Measurements from ENCODE around the gene KCNJ8. TPM values are rescaled to one million over a fixed set of nuclear protein-coding genes. Genes with fewer than 3 reads are reported as not detected.

Gene KCNJ8
- total and polyA plus RNA-seq, 4 donors, result 10.9 to 44.2 (median 27.2) TPM

DNA sequence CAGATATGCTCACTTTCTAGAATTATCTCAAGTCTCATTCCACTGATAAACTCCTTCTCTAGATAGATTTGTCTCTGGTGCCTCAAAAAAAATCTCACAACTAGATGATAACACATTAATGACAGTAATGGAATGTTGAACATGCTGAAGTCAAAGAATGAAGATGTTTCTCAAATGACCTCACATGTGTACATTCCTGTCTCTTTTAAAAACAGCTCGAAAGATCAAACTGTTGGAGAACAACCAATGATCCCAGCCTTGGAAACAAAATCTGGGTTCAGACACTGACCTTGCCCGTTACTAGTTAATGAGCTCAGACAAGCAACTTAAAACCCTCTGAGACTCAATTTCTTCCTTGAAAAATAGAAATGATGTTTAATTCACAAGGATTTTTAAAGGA, 44.7 kb upstream of the KCNJ8 start:
- H3K9me3 ChIP-seq (ENCODE audit: control insufficient read depth in 4 of 4, low read length in 3 of 4), result no peaks in the 10 kb centered on the region
- no peak for DNase-seq (ENCODE audit: low spot score)
- peaks cover 0 to 2% (median 0%) of the 10 kb centered on the region in 4 donors for H3K36me3 ChIP-seq (ENCODE audit: control insufficient read depth in 4 of 4, insufficient read depth in 3 of 4, low read depth in 1 of 4, low read length in 3 of 4)
- no peaks in the 10 kb centered on the region for H3K27me3 ChIP-seq (ENCODE audit: control insufficient read depth in 4 of 4, insufficient read depth in 4 of 4, low read length in 3 of 4)
- no peak for TF ChIP-seq HNF4G (IDR thresholded peaks at IDR 0.05)
- TF ChIP-seq FOXA2 (IDR thresholded peaks at IDR 0.05), result peak; percentile 65
- TF ChIP-seq JUND (IDR thresholded peaks at IDR 0.05), result peak; percentile 61 to 67
- TF ChIP-seq RXRA (IDR thresholded peaks at IDR 0.05), result peak; percentile 45 to 61
- peak; percentile 63 for TF ChIP-seq NR2F2 (IDR thresholded peaks at IDR 0.05)
- TF ChIP-seq REST (IDR thresholded peaks at IDR 0.05), result no peak
- TF ChIP-seq HNF4A (conservative IDR thresholded peaks at IDR 0.05), result peak; percentile 45 to 47
- TF ChIP-seq RAD21 (IDR thresholded peaks at IDR 0.05), result peak in 1 of 2 donors; percentile 9
- no peak overlapping the region for H3K9ac ChIP-seq (ENCODE audit: low read depth in 1 of 2, low read length in 2 of 2)
- H3K4me3 ChIP-seq (ENCODE audit: low read depth in 1 of 3, low read length in 3 of 3), result no peak overlapping the region
- H3K27ac ChIP-seq (ENCODE audit: low read depth in 1 of 2, low read length in 2 of 2), result peak overlapping the region; percentile 6 to 64
- WGBS, result 22% methylated on average over 2 of the region's 2 CpGs
- peaks cover 1 to 61% (median 40%) of the 10 kb centered on the region in 4 donors for H3K4me1 ChIP-seq (ENCODE audit: control insufficient read depth in 4 of 4, insufficient read depth in 4 of 4, low read length in 3 of 4)

DNA sequence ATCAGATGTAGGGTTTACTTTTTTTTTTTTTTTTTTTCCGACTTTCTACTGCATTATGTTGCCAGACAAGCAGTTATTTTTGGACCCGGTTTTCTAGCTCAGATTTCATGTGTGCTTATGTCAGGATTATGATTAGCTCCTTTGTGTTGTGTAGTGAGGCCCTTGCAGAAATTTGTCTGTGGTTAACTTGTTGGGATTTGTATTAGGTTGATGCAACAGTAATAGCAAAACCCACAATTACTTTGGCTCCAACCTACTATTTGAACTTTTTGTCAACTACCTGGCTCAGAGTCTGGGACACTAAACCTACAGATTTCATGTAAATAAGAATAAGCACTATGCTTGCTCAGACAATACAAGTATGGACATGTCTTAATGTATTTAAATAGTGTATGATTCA, 44.1 kb upstream of the KCNJ8 start:
- H3K27me3 ChIP-seq (ENCODE audit: control insufficient read depth in 4 of 4, insufficient read depth in 4 of 4, low read length in 3 of 4), result no peaks in the 10 kb centered on the region
- H3K9ac ChIP-seq (ENCODE audit: low read depth in 1 of 2, low read length in 2 of 2), result no peak overlapping the region
- no peak for TF ChIP-seq HNF4A (conservative IDR thresholded peaks at IDR 0.05)
- TF ChIP-seq TAF1 (conservative IDR thresholded peaks at IDR 0.05), result no peak
- TF ChIP-seq JUND (IDR thresholded peaks at IDR 0.05), result no peak
- peak in 1 of 2 donors; percentile 29 for TF ChIP-seq RAD21 (IDR thresholded peaks at IDR 0.05)
- TF ChIP-seq, protein P1, sequence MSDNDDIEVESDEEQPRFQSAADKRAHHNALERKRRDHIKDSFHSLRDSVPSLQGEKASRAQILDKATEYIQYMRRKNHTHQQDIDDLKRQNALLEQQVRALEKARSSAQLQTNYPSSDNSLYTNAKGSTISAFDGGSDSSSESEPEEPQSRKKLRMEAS (IDR thresholded peaks at IDR 0.05), result no peak
- peak; percentile 5 for TF ChIP-seq FOXA2 (IDR thresholded peaks at IDR 0.05)
- no peaks in the 10 kb centered on the region for H3K9me3 ChIP-seq (ENCODE audit: control insufficient read depth in 4 of 4, low read length in 3 of 4)
- H3K4me3 ChIP-seq (ENCODE audit: low read depth in 1 of 3, low read length in 3 of 3), result no peak overlapping the region
- H3K27ac ChIP-seq (ENCODE audit: low read depth in 1 of 2, low read length in 2 of 2), result peak overlapping the region; percentile 6 to 64
- peaks cover 1 to 62% (median 45%) of the 10 kb centered on the region in 4 donors for H3K4me1 ChIP-seq (ENCODE audit: control insufficient read depth in 4 of 4, insufficient read depth in 4 of 4, low read length in 3 of 4)
- DNase-seq (ENCODE audit: low spot score), result no peak
- 27% methylated on average over 2 of the region's 2 CpGs for WGBS
- peaks cover 0 to 2% (median 0%) of the 10 kb centered on the region in 4 donors for H3K36me3 ChIP-seq (ENCODE audit: control insufficient read depth in 4 of 4, insufficient read depth in 3 of 4, low read depth in 1 of 4, low read length in 3 of 4)

DNA sequence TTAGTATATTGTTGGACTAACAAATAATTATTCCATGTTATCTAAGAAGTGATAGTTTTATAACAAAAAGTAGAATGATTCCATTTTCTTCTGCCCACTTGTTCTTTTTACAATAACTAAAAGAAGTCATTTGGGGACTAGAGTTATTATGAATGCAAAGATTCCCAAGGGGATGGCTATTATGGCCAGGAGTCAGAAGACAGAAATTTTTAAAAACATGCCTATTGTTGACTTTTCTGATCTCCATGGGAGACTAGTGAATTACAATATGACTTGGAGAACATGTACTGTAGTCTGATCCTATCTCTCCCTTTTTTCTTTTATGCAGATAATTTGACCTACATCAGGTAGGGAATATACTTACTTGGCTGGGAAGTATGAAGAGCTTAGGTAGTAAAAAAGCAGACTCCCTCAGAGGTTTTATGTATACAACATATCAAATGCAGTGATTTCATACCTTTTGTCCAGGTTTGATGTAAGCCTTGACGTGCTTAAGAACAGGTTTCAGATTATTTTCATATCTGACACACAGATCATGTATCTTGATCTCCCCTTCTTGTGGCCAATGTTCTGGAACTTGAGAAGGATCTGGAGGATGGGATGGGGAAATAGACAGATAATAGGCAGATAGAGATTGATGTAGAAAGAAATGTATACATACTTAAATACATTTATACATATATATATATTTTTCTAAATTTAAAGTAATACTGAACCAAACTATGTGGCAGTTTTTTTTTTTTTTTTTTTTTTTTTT, 41.0 kb upstream of the KCNJ8 start:
- Histone ChIP-seq H3K36me3 (ENCODE audit: control insufficient read depth in 4 of 4, insufficient read depth in 3 of 4, low read depth in 1 of 4, low read length in 3 of 4) (peaks cover 0 to 7% (median 3%) of the 10 kb centered on the region in 4 donors), H3K9ac (ENCODE audit: low read depth in 1 of 2, low read length in 2 of 2) (no peak overlapping the region)
- no peak for TF ChIP-seq ATF3 (IDR thresholded peaks at IDR 0.05)
- TF ChIP-seq HNF4A (conservative IDR thresholded peaks at IDR 0.05), result no peak
- TF ChIP-seq, protein P2, sequence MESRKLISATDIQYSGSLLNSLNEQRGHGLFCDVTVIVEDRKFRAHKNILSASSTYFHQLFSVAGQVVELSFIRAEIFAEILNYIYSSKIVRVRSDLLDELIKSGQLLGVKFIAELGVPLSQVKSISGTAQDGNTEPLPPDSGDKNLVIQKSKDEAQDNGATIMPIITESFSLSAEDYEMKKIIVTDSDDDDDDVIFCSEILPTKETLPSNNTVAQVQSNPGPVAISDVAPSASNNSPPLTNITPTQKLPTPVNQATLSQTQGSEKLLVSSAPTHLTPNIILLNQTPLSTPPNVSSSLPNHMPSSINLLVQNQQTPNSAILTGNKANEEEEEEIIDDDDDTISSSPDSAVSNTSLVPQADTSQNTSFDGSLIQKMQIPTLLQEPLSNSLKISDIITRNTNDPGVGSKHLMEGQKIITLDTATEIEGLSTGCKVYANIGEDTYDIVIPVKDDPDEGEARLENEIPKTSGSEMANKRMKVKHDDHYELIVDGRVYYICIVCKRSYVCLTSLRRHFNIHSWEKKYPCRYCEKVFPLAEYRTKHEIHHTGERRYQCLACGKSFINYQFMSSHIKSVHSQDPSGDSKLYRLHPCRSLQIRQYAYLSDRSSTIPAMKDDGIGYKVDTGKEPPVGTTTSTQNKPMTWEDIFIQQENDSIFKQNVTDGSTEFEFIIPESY (IDR thresholded peaks at IDR 0.05), result no peak
- TF ChIP-seq SP1 (IDR thresholded peaks at IDR 0.05), result no peak
- TF ChIP-seq JUND (IDR thresholded peaks at IDR 0.05), result no peak

More for the DNA sequence above, 41.0 kb upstream of the KCNJ8 start:
- no peak for DNase-seq (ENCODE audit: low spot score)
- Histone ChIP-seq H3K27ac (ENCODE audit: low read depth in 1 of 2, low read length in 2 of 2) (no peak overlapping the region), H3K9me3 (ENCODE audit: control insufficient read depth in 4 of 4, low read length in 3 of 4) (no peaks in the 10 kb centered on the region), H3K4me3 (ENCODE audit: low read depth in 1 of 3, low read length in 3 of 3) (no peak overlapping the region), H3K4me1 (ENCODE audit: control insufficient read depth in 4 of 4, insufficient read depth in 4 of 4, low read length in 3 of 4) (peaks cover 1 to 65% (median 41%) of the 10 kb centered on the region in 4 donors), H3K27me3 (ENCODE audit: control insufficient read depth in 4 of 4, insufficient read depth in 4 of 4, low read length in 3 of 4) (no peaks in the 10 kb centered on the region)
- 77% methylated on average over 1 of the region's 1 CpG for WGBS
